Sigmoid colon (tissue), 3 donors: Measurements from ENCODE around the gene SP140L.

ENCODE experiments used
- POLR2A ChIP-seq, 2 donors: fragments of 450-650 bp; IDR thresholded peaks; one replicate each; pipeline ENCODE4 v1.6.1; 2016; ENCODE audit warnings: antibody characterized with exemption in 2 of 2, mild to moderate bottlenecking in 2 of 2, moderate library complexity in 2 of 2
- TF ChIP-seq, protein P1 (sequence below), 4 experiments: fragments of 450-650 bp in 3 of 4; fragments of 200-600 bp in 1 of 4; IDR thresholded peaks; one replicate each; pipeline ENCODE4 v1.5.1; 2016 to 2019; ENCODE audit warnings: antibody characterized with exemption in 4 of 4, mild to moderate bottlenecking in 3 of 4, moderate library complexity in 2 of 4

DNA sequence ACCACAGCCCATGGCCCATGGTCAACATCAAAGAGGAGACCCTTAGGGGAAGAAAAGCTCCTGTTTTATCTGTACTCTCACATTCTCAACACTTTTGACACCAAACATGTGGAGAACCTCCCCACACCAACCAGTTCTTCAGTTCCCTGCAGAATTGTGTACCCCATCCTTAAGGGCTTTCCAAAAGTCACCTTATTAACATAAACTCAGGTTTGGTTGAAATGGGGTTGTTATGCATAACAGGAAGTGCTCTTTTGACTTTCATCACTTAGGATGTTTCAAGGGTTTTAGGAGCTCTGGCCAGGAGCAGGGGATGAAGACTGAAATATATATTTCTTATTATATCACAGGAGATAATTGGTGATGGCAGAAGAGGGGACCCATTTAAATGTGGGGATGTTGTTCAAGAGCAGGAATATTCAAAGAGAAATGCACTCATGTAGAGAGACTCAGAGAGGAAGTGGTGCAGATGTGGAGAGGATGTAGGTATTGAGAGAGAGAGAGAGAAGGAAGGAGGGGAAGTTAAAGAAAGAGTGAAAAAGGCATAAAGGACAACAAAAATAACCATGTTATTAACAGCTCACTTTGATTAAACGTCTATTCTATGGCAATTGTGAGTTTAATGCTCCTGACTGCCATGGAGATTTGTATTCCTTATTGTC lies 35.2 kb downstream of the SP140L start:
- TF ChIP-seq, protein P1, sequence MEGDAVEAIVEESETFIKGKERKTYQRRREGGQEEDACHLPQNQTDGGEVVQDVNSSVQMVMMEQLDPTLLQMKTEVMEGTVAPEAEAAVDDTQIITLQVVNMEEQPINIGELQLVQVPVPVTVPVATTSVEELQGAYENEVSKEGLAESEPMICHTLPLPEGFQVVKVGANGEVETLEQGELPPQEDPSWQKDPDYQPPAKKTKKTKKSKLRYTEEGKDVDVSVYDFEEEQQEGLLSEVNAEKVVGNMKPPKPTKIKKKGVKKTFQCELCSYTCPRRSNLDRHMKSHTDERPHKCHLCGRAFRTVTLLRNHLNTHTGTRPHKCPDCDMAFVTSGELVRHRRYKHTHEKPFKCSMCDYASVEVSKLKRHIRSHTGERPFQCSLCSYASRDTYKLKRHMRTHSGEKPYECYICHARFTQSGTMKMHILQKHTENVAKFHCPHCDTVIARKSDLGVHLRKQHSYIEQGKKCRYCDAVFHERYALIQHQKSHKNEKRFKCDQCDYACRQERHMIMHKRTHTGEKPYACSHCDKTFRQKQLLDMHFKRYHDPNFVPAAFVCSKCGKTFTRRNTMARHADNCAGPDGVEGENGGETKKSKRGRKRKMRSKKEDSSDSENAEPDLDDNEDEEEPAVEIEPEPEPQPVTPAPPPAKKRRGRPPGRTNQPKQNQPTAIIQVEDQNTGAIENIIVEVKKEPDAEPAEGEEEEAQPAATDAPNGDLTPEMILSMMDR (IDR thresholded peaks at IDR 0.05), result no peak
- TF ChIP-seq POLR2A (IDR thresholded peaks at IDR 0.05), result no peak
